H1 (cell line): Measurements from ENCODE around the gene IQCM. TPM values are rescaled to one million over a fixed set of nuclear protein-coding genes. Genes with fewer than 3 reads are reported as not detected.

Source experiments
- polyA plus RNA-seq, 7 experiments: library from polyadenylated mRNA; depleted of rRNA in 3 of 7; stranded (reverse) in 5 of 7; unstranded in 2 of 7; fragments of >200 nt in 5 of 7; fragments of 200-250 nt in 2 of 7; gene quantifications; 1 replicate in 5 of 7; 2 replicates in 1 of 7; 4 replicates in 1 of 7; pipeline versions ENCODE4 v1.2.1 to v1.2.3, GENCODE V29; 2011 to 2013; ENCODE audit warnings: missing spikeins in 2 of 7, mixed read lengths in 2 of 7
- total RNA-seq: library from RNA; stranded (reverse); fragmentation: NEBNext Ultra II Directional; extraction: Animal tissue kit (Norgen Biotek cat#: 25700); gene quantifications from 2 replicates; pipeline ENCODE4 v1.2.1, GENCODE V29; 2021
- TF ChIP-seq, protein P1 (sequence below): fragments of 300-600 bp; sonication (generic); IDR thresholded peaks from 2 replicates; pipeline ENCODE4 v1.7.1; 2012; ENCODE audit warnings: low read length, moderate library complexity, mild to moderate bottlenecking, inconsistent platforms; ENCODE audit not compliant: insufficient replicate concordance

IQCM gene
- total and polyA plus RNA-seq, 2 of the 8 experiments (the other 6 are each of a cell fraction or from before 2014, with no cell fraction given), result not detected

DNA sequence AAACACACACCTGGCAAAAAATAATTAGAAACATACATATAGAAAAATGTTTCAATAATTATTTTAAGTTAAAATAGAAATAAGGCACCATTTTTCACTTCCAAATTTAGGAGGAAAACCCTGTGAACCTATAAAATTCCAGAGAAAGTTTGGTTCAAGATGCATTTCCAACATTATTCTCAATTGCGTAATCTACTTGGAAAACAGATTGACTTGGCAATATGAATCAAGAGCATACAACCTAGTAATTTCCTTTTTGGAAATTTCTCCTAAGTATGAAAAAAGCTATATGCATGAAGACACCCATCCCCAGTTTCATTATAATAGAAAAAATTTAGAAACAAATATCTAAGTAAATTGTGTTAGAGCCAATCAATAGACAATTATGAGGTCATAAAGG, 242.9 kb downstream of the IQCM start (continued):
- TF ChIP-seq, protein P1, sequence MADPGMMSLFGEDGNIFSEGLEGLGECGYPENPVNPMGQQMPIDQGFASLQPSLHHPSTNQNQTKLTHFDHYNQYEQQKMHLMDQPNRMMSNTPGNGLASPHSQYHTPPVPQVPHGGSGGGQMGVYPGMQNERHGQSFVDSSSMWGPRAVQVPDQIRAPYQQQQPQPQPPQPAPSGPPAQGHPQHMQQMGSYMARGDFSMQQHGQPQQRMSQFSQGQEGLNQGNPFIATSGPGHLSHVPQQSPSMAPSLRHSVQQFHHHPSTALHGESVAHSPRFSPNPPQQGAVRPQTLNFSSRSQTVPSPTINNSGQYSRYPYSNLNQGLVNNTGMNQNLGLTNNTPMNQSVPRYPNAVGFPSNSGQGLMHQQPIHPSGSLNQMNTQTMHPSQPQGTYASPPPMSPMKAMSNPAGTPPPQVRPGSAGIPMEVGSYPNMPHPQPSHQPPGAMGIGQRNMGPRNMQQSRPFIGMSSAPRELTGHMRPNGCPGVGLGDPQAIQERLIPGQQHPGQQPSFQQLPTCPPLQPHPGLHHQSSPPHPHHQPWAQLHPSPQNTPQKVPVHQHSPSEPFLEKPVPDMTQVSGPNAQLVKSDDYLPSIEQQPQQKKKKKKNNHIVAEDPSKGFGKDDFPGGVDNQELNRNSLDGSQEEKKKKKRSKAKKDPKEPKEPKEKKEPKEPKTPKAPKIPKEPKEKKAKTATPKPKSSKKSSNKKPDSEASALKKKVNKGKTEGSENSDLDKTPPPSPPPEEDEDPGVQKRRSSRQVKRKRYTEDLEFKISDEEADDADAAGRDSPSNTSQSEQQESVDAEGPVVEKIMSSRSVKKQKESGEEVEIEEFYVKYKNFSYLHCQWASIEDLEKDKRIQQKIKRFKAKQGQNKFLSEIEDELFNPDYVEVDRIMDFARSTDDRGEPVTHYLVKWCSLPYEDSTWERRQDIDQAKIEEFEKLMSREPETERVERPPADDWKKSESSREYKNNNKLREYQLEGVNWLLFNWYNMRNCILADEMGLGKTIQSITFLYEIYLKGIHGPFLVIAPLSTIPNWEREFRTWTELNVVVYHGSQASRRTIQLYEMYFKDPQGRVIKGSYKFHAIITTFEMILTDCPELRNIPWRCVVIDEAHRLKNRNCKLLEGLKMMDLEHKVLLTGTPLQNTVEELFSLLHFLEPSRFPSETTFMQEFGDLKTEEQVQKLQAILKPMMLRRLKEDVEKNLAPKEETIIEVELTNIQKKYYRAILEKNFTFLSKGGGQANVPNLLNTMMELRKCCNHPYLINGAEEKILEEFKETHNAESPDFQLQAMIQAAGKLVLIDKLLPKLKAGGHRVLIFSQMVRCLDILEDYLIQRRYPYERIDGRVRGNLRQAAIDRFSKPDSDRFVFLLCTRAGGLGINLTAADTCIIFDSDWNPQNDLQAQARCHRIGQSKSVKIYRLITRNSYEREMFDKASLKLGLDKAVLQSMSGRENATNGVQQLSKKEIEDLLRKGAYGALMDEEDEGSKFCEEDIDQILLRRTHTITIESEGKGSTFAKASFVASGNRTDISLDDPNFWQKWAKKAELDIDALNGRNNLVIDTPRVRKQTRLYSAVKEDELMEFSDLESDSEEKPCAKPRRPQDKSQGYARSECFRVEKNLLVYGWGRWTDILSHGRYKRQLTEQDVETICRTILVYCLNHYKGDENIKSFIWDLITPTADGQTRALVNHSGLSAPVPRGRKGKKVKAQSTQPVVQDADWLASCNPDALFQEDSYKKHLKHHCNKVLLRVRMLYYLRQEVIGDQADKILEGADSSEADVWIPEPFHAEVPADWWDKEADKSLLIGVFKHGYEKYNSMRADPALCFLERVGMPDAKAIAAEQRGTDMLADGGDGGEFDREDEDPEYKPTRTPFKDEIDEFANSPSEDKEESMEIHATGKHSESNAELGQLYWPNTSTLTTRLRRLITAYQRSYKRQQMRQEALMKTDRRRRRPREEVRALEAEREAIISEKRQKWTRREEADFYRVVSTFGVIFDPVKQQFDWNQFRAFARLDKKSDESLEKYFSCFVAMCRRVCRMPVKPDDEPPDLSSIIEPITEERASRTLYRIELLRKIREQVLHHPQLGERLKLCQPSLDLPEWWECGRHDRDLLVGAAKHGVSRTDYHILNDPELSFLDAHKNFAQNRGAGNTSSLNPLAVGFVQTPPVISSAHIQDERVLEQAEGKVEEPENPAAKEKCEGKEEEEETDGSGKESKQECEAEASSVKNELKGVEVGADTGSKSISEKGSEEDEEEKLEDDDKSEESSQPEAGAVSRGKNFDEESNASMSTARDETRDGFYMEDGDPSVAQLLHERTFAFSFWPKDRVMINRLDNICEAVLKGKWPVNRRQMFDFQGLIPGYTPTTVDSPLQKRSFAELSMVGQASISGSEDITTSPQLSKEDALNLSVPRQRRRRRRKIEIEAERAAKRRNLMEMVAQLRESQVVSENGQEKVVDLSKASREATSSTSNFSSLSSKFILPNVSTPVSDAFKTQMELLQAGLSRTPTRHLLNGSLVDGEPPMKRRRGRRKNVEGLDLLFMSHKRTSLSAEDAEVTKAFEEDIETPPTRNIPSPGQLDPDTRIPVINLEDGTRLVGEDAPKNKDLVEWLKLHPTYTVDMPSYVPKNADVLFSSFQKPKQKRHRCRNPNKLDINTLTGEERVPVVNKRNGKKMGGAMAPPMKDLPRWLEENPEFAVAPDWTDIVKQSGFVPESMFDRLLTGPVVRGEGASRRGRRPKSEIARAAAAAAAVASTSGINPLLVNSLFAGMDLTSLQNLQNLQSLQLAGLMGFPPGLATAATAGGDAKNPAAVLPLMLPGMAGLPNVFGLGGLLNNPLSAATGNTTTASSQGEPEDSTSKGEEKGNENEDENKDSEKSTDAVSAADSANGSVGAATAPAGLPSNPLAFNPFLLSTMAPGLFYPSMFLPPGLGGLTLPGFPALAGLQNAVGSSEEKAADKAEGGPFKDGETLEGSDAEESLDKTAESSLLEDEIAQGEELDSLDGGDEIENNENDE, result no peak
